ENCODE measurements around the gene EDRF1. TPM values are rescaled to one million over a fixed set of nuclear protein-coding genes. Genes with fewer than 3 reads are reported as not detected.

The EDRF1 gene
- total and polyA plus RNA-seq, 2 of the 4 experiments (the other 2 are of a cell fraction): 17.0 to 24.9 TPM

DNA sequence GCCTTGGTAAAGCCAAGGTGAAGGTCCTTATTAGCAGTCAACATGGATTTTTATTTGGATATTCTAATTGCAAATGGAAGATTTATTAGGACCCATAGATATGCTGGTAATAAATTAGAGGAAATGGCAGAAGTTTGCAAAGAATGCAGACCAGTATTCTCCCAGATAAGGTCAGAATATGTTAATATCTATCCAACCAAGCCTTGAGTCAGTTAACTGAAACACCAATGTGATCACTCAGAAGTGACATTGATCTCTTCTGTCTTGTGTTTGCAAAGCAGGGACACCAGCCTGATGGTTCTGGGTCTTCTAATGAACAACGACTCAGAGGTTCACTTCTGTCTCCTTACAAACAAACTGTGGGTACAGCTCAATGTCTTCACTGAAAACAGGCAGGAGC, 82.1 kb downstream of the EDRF1 start:
- Histone ChIP-seq H3K4me3 (ENCODE audit: insufficient read depth, low read depth, low read length) (no peak overlapping the region), H2BK5ac (ENCODE audit: low read depth, low read length, poor library complexity, severe bottlenecking) (no peak overlapping the region), H2BK20ac (ENCODE audit: low read depth, low read length) (no peak overlapping the region), H3K27me3 (ENCODE audit: control insufficient read depth, insufficient read depth, low read length) (no peaks in the 10 kb centered on the region), H3K18ac (ENCODE audit: low read depth, low read length) (no peak overlapping the region), H3K9me1 (ENCODE audit: insufficient read depth, low read length) (no peaks in the 10 kb centered on the region; the same call in 1 of the 2 replicates), H3K9ac (ENCODE audit: low read depth, low read length) (no peak overlapping the region), H3K4me1 (ENCODE audit: control insufficient read depth, insufficient read depth, low read length) (no peaks in the 10 kb centered on the region), H4K5ac (ENCODE audit: low read depth, low read length) (no peak overlapping the region), H3K36me3 (ENCODE audit: control insufficient read depth, insufficient read depth, low read length) (peaks cover 27% of the 10 kb centered on the region), H3K14ac (replicated peaks; ENCODE audit: low read depth, low read length) (no peak overlapping the region), H4K20me1 (ENCODE audit: insufficient read depth, low read length) (no peaks in the 10 kb centered on the region), H2AFZ (replicated peaks; ENCODE audit: low read length, poor library complexity) (no peak overlapping the region), H2BK15ac (ENCODE audit: low read depth, low read length) (no peak overlapping the region), H3K9me3 (ENCODE audit: control insufficient read depth, insufficient read depth, low read length) (no peaks in the 10 kb centered on the region), H4K91ac (ENCODE audit: insufficient read depth, low read depth, low read length) (no peak overlapping the region), H2AK5ac (ENCODE audit: low read depth, low read length) (no peak overlapping the region), H2AK9ac (replicated peaks; ENCODE audit: low read depth, low read length, poor library complexity) (no peak overlapping the region), H3K27ac (ENCODE audit: insufficient read depth, low read length) (no peak overlapping the region), H3K4me2 (ENCODE audit: low read depth, low read length) (no peak overlapping the region), H3K23ac (ENCODE audit: low read depth, low read length) (no peak overlapping the region), H3K4ac (ENCODE audit: low read depth, low read length) (no peak overlapping the region), H3K56ac (ENCODE audit: extremely low read depth, insufficient read depth, low read length) (no peak overlapping the region), H2BK120ac (ENCODE audit: low read depth, low read length) (no peak overlapping the region), H3K79me1 (ENCODE audit: low read depth in 1 of 2, low read length in 2 of 2) (no peaks in the 10 kb centered on the region), H4K8ac (ENCODE audit: low read depth in 2 of 2, low read length in 2 of 2) (no peak overlapping the region)
- ChIA-PET POLR2A (ENCODE audit: unreplicated experiment) (no interaction called here), CTCF (no interaction called here)
- TF ChIP-seq CEBPB (IDR thresholded peaks at IDR 0.05; ENCODE audit: low read depth, low read length) (no peak), RCOR1 (IDR thresholded peaks at IDR 0.05; ENCODE audit: insufficient replicate concordance, low read length) (no peak), ELK1 (IDR thresholded peaks at IDR 0.05; ENCODE audit: borderline replicate concordance, low read depth, low read length) (no peak), SMC3 (IDR thresholded peaks at IDR 0.05; ENCODE audit: low read depth, low read length) (no peak), CTCF (conservative IDR thresholded peaks at IDR 0.05; ENCODE audit: low read depth, low read length) (no peak), POLR2A (IDR thresholded peaks at IDR 0.05; ENCODE audit: low read depth, low read length) (no peak), RAD21 (IDR thresholded peaks at IDR 0.05; ENCODE audit: low read length) (no peak), MAZ (IDR thresholded peaks at IDR 0.05; ENCODE audit: borderline replicate concordance, low read depth, low read length) (no peak), BHLHE40 (IDR thresholded peaks at IDR 0.05; ENCODE audit: low read depth, low read length) (no peak), CHD1 (IDR thresholded peaks at IDR 0.05; ENCODE audit: low read depth, low read length) (no peak), FOS (IDR thresholded peaks at IDR 0.05; ENCODE audit: low read depth, low read length) (no peak), NFE2L2 (IDR thresholded peaks at IDR 0.05; ENCODE audit: low read depth, low read length) (no peak), RFX5 (IDR thresholded peaks at IDR 0.05; ENCODE audit: low read depth, low read length) (no peak), MAFK (IDR thresholded peaks at IDR 0.05; ENCODE audit: low read depth, low read length) (no peak), MXI1 (IDR thresholded peaks at IDR 0.05; ENCODE audit: borderline replicate concordance, low read depth, low read length) (no peak)
- TF ChIP-seq, protein P1, sequence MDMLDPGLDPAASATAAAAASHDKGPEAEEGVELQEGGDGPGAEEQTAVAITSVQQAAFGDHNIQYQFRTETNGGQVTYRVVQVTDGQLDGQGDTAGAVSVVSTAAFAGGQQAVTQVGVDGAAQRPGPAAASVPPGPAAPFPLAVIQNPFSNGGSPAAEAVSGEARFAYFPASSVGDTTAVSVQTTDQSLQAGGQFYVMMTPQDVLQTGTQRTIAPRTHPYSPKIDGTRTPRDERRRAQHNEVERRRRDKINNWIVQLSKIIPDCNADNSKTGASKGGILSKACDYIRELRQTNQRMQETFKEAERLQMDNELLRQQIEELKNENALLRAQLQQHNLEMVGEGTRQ (IDR thresholded peaks at IDR 0.05; ENCODE audit: low read depth, low read length): no peak
- intact Hi-C loops (cut with micrococcal nuclease): no loop called here
- no CpG with 5 or more reads among the region's 1 CpG for WGBS, 2 experiments (ENCODE audit: extremely low coverage in 2 of 2, insufficient read length in 1 of 2)
- in situ Hi-C loops (cut with MboI; ENCODE audit: low sequenced_read_pairs): no loop called here
- dilution Hi-C loops (cut with HindIII; ENCODE audit: low sequenced_read_pairs, unreplicated experiment): no loop called here
- ATAC-seq (ENCODE audit: low read depth) (no peak), DNase-seq (no peak)
- no TSS peak for BruUV-seq (replicated peaks)

Data from IMR-90 (cell line).